ENCODE data around the gene RHOBTB3.

Gene RHOBTB3

DNA sequence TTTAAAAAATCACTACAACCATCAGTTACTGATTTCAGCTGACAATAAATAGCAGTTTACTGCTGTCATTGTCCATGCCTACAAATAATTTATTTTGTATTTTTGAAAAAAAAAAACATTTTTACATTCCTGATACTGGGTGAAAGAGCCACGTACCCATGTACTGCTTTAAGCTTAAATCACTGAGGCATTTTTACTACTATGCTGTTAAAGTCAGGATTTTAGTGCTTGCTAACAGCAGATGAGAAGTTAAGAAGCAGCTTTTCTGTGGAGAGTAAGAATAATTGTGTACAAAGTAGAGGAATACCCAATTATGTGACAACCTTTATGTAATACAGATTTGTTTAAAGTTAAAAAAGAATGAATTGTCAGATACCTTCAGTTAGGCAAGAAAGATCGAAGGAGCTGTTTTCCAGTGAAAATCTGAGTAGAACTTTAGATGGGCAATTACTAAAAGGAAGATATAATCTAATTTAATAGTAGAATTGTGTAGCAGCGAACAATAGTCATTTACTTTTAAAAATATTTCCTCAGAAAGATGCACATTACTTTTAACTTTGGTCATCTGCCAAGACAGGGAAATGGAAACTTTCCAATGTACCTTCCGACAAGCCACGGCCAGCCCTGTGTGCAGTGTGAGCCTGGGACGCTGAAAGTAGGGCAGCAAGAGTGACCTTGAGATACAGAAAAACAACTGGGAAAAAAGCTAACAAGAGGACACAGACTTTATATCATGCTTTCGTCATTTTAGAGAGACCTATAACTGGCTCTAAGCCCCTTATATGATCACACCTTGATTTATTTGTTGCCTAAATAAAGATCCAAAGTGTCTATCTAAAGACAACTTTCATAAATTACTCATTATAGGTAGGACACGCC is 39.9 kb downstream of the RHOBTB3 start:
- DNase-seq, result no peak

DNA sequence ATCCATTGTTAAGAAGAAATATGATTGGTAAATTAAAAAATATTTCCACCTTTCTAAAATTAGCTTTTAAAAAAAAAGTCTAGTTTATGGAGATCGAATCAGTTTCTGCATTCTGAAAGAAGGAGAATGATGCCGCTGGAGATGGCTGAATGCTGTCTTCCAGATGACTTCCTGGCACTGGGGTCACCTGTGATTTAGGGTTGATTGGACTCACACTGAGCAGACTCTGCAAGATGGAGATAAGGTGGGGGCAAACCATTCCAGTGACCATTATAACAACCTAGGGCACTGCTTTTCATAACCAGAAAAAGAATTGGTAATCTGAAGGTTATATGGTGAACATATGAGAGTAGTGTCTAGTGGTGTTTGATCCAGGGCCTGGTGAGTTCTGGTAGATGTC is 40.8 kb downstream of the RHOBTB3 start:
- no peak for DNase-seq

GRCh38 chr5:95773335-95774059 is 42.4 kb downstream of the RHOBTB3 start:
- DNase-seq, result no peak

- no peak for DNase-seq
These were observed 46.3 kb downstream of the RHOBTB3 start for GRCh38 chr5:95777441-95777840.

DNA sequence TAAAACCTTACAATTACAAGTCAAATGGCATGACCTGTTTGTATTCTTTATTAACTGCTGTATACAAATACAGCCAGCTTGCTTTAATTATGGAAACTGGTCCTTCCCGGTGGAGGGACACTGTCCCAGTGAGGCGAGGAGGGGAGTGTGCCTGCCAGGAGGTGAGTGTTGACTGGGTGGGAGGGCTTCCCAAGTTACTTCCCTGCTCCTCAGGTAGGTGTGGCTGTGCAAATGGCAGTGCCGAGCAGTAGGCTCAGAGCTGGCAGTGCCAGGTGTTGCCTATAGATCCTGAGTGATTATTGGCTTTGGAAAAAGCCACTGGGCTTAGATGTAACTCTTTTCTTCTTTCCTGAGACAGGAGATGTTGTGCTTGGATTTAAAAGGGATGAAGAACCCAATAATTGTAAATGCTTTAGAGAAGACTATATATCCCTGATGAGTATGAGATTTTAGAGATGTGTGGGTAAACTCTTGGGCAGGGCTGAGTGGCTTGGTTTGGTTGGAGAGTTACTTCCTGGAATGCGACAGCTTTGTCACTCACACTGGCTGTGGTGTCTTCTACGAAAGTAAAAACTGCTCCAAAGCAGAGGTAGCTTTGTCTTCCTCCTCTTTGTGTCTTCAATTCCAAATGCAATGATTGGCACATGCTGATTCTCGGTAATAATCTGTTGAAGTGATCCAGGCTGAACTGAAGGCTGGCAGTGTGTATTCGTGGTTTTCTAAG is 47.7 kb downstream of the RHOBTB3 start:
- no peak for DNase-seq

DNA sequence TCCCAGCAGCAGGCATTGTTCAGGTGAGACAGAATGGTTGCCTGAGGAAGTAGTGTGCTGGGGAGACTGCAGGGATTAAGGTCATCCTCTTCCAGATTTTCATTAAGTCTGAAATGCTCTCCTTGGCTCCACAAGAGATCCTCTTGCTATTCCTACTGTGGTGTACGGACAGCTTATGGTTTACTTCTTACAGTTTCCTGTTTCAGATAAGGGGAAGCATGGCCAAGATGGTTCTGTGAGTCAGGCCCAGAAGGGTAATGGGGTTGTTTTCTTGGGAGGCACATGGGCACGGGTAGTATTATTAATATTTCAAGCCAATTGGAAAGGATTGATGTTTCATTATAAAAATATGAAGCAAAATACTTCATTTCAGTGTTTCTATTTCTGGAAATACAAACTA is 48.5 kb downstream of the RHOBTB3 start:
- DNase-seq, result no peak

GRCh38 chr5:95780597-95780996 is 49.5 kb downstream of the RHOBTB3 start:
- no peak for DNase-seq

DNA sequence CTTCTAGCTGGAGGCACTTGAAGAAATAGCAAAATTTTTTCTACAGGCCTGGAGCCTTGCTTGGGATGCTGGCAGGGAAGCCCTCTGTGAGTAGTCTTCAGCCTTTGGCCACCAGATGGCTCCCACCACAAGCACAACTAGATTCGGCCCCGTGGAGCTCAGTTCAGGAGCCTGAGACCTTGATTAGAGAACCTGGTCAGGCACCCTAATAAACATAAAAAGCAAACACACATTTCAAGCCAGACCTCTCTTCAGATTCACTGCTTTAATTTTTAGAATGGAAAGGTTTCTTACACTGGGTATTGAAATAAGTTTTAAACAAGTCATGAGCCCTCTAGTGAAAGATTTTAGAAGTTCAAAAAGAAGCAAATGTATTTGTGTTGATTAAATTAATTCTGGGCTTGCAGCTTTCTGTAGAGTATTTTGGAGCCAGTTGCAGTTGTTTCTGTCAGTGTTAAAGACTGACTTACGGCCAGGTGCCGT is 50.0 kb downstream of the RHOBTB3 start:
- DNase-seq, result peak; percentile 39 to 75 (median 51)

DNA sequence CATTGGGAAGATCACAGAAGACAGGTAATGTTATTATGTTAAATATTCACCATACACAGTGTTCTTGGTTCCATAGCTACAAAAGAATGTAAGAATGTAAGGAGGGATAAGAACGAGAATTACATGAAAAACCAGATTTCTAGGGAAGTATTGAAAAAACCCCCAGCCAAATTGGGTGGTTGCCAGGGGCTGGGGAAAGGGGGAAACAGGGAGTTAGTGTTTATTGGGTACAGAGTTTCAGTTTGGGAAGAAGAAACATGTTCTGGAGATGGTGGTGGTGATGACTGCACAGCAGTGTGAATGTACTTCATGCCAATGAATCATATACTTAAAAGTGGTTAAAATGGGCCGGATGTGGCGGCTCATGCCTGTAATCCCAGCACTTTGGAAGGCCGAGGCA is 51.0 kb downstream of the RHOBTB3 start:
- no peak for DNase-seq

DNA sequence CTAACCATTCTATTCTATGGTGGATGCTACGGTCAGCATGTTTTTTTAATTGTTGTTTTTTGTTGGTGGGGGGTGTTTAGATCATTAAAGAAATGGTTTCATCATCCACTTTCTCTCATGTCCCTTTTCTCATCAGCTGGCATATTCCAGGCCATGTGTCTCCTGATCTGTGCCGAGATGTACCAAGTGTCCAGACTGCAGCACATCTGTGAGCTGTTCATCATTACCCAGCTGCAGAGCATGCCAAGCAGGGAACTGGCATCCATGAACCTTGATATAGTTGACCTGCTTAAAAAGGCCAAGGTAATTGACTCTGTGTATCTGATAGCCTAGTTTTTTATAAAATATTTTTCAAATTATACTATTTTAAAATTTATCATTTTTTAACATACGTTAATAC is 52.5 kb downstream of the RHOBTB3 start:
- DNase-seq, result no peak

- no peak for DNase-seq
These were observed 53.6 kb downstream of the RHOBTB3 start for GRCh38 chr5:95784514-95785302.

GRCh38 chr5:95786821-95787418 is 55.8 kb downstream of the RHOBTB3 start:
- no peak for DNase-seq

DNA sequence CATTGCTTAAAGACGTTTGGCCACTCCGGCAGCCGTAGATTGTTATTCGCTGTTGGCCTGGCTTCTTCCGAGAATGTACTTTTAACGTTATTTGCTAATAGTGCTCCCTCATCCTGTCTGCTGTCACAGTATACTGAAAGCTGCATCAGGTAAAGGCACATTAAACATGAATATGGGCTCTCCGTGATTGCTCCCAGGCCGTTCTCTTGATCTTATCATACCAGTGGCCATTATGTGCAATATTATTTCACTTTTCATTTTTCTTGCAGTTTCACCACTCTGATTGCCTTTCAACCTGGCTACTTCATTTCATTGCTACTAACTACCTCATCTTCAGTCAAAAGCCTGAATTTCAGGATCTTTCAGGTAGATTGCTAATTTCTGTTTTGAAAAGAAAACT is 57.4 kb downstream of the RHOBTB3 start:
- no peak for DNase-seq

GRCh38 chr5:95791751-95792150 is 60.6 kb downstream of the RHOBTB3 start:
- no peak for DNase-seq

- no peak for DNase-seq
These were observed 63.0 kb downstream of the RHOBTB3 start for GRCh38 chr5:95794070-95794516.

- DNase-seq, result no peak
These were observed 66.2 kb downstream of the RHOBTB3 start for GRCh38 chr5:95797301-95797700.

GRCh38 chr5:95798048-95798447 is 66.9 kb downstream of the RHOBTB3 start:
- DNase-seq, result no peak

DNA sequence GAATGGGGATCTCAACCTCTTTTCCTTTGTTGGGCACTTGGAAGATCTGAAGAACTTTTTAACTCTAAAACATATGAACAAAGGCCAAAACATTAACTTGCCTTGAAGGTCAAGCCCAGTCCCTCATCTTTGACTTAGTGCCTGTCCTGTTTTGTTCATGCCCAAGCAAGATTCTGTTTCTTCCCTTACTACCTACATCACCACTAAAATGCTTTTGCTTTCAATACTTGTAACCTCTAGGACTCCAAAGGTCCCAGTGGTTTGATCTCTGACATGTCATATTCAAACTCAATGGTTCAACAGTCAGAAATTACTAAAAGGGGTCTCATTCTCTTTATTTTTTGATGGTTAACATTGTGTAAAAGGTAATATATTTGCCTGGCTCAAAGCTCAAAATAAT is 67.4 kb downstream of the RHOBTB3 start:
- DNase-seq, result no peak

DNA sequence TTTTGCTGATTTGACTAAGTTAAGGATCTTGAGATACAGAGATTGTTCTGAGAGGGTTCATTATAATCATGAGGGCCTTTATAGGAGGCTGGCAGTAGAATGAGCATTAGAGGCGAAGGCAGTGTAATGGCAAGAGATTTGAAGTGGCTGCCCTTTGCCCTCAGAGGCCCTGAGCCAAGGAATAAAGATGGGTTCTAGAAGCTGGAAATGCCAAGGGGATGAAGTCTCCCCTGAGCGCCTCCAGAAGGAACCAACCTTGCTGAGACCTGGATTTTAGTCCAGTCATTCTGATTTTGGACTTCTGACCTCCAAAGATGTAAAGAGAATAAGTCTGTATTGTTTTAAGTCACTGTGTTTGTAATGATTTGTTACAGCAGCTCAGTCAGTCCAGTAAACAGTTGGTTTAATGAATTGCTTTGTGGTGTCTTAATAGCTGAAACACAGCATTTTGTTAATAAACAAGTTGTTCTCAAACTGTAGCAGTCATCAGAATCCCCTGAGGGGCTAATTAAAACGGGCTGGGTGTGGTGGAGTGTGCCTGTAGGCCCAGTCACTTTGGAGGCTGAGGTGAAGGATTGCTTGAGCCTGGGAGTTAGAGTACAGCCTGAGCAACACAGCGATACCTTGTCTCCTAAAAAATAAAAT is 68.2 kb downstream of the RHOBTB3 start:
- DNase-seq, result no peak

- no peak for DNase-seq
These were observed 69.4 kb downstream of the RHOBTB3 start for GRCh38 chr5:95800553-95800952.

- no peak for DNase-seq
These were observed 70.4 kb downstream of the RHOBTB3 start for GRCh38 chr5:95801532-95801931.

Data from T-helper 1 cell (primary cell).